GM18861 (cell line): Measurements from ENCODE around the gene EVX2.

ENCODE experiments used
- ATAC-seq: cut with Tn5 transposase; IDR thresholded peaks from one replicate; pipeline ENCODE4 v1.9.1; 2021; ENCODE audit not compliant: unreplicated experiment

Gene EVX2

GRCh38 chr2:176084611-176085119 is 903 bp upstream of the EVX2 start:
- no peak for ATAC-seq

- no peak for ATAC-seq
Measured at GRCh38 chr2:176082824-176083751, 674 bp downstream of the EVX2 start.

DNA sequence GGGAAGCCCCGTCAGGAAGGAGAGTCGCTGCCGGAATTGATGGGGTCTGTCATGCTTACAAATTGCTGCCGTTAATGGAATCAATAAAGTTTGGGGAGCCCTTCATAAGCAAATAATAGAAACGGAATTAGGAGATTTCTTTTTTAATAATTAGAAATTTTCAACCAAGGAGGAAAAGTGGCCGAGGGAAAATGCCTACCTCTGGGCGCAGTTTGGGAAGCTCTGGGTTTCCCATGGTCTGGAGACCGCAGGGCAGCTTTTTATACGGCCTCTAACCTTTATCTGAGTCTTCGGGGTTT is 1.3 kb downstream of the EVX2 start:
- no peak for ATAC-seq

GRCh38 chr2:176081837-176082524 is 1.8 kb downstream of the EVX2 start:
- ATAC-seq, result no peak

DNA sequence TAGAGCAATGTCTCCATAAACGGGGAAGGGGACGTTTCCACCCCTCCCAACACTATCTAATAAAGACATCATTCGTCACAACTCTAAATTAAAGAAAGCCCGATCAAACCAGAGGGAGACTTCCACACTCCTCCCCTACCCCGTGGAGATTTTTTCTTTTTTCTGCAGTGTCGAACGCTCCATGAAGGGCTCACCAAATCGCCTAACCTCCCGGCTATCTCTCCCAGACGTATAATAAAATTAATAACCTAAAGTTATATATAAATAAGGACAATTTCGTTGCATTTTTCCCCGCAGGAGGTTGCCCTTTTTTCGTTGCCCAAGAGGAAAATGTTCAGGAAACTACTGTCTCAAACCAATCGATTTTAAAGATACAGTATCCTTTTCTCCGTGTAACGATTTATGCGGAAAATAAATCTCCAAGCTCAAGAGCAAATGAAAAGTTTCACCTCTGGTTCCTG is 2.4 kb downstream of the EVX2 start:
- ATAC-seq, result no peak

- ATAC-seq, result no peak
Measured at GRCh38 chr2:176080540-176081375, 3.0 kb downstream of the EVX2 start.

GRCh38 chr2:176079831-176080539 is 3.8 kb downstream of the EVX2 start:
- ATAC-seq, result no peak

- ATAC-seq, result no peak
Measured at GRCh38 chr2:176079285-176079830, 4.4 kb downstream of the EVX2 start.

- no peak for ATAC-seq
Measured at GRCh38 chr2:176078541-176079284, 5.0 kb downstream of the EVX2 start.

GRCh38 chr2:176076796-176077195 is 7.0 kb downstream of the EVX2 start:
- no peak for ATAC-seq

GRCh38 chr2:176076063-176076462 is 7.7 kb downstream of the EVX2 start:
- no peak for ATAC-seq

- no peak for ATAC-seq
Measured at GRCh38 chr2:176075481-176075880, 8.3 kb downstream of the EVX2 start.

DNA sequence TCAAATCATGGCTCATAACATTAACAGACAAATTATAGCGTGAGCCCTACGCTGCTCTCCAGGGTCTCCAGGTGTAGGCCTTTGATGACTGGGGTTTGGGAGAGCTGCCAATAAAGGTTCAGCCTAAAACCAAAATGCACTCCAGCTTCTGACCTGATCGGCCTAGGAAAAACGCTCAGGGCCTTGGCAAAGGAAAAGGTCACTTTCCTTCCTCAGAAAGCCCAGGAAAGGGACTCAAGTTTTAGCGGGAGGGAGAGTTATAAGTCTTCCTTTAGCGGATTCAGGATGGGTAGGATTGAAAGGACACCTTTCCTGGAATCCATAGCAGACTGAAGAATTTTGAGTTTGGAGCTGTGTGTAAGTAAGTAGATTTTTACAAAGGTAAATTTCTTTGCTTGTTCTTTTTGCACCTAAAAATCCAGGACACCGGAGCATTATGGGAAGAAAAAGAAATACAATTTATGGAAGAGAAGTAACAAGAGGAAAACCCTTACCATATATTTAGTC is 8.8 kb downstream of the EVX2 start:
- ATAC-seq, result no peak

DNA sequence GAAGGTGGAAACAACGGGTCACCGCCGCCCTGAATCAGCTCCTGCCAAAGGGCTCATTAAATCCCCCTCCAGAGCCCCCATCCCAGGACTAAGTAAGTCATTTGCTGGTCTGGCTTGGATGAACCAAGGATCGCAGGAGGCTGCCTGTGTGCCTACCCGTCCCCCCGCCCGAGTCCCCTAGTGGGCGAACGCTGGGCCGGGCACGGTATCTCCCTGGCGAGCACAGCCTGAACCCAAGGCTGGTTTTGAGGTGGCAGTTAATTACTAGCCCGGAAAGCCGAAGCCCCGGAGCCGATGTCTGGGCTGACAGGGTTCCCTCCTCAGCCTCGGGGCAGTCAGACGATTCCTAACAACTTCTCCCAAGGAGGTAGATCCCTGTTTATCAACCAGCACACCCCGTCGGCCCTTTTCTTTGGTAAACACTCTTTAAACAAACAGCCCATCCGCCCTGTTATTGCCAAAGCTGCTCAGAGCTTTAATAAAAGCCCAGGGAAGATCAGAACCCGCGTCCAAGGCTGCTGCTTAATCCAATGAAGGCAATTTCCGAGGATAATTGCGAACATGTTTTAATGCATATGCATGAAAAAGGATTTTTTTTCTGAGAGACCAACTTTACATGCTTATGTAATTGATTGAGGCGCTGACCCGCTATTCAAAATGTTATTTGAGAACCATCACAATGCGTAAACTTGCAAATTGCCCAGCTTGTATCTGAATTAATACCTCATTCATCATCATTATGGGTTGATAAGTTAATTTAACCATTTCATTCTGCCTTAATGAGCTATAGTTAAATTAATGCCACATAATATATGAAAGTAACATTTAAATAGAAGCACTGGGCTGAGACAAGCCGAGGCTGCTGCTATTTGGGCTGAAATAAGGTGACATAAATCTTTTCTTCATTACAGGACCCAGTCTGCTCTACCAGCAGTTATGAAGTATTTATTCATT is 10.5 kb downstream of the EVX2 start:
- no peak for ATAC-seq

GRCh38 chr2:176072292-176072669 is 11.5 kb downstream of the EVX2 start:
- no peak for ATAC-seq

GRCh38 chr2:176071330-176072291 is 12.2 kb downstream of the EVX2 start:
- ATAC-seq, result no peak

DNA sequence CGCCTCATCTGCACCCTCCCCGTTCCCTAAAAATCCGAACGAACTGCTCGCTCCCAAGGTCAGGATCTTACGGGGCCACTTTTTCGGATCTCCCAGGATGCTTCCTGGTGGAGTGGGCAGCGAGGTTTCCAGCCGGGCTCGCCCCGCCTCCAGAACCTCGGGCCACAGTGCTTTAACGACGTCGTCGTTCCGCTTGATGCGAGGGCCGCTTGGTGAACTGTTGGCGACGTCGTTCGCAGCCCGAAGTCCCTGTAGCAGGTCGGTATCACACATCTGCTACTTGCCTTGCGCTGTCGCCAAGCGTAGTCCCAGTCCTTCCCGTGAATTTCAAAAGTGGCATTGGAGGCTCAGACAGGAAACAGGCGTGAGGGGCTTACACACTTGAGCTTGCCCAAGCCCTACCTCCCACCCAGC is 15.3 kb downstream of the EVX2 start:
- no peak for ATAC-seq
